ENCODE data around the gene SMIM32.

Gene SMIM32

DNA sequence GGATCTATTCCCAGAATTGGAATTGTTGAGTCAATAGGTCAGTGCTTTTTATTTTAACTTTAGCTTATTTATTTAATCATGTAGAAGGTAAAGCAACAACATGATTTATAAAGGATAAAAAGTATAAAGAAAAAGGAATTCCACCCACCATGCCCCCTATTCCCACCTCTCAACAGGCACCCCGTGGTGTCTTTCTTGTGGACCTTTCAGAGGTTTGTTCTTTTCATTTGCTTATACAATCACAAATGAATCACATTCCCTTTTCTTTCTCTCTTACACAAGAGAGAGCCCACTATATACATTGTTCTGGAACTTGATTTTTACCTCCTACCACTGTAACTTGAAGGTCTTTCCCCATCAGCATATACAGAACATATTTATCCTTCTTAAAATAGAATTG lies 37.2 kb upstream of the SMIM32 start:
- no peak overlapping the region for H3K4me3 ChIP-seq (ENCODE audit: insufficient read length, low read depth)
- no peaks in the 10 kb centered on the region for H3K4me1 ChIP-seq (ENCODE audit: insufficient read depth, insufficient read length)
- H3K9me3 ChIP-seq (ENCODE audit: insufficient read depth, low read length): no peaks in the 10 kb centered on the region
- no peak for TF ChIP-seq YY1 (IDR thresholded peaks at IDR 0.05; ENCODE audit: insufficient read depth, insufficient read length)
- TF ChIP-seq ZNF274 (IDR thresholded peaks at IDR 0.05; ENCODE audit: low read depth, low read length): no peak
- no peak for TF ChIP-seq SUZ12 (IDR thresholded peaks at IDR 0.05; ENCODE audit: extremely low read depth, insufficient read depth, insufficient read length)
- no peaks in the 10 kb centered on the region for H3K36me3 ChIP-seq (ENCODE audit: insufficient read depth, insufficient read length, low read length)
- H3K27me3 ChIP-seq (ENCODE audit: insufficient read depth, insufficient read length): no peaks in the 10 kb centered on the region
- H3K9ac ChIP-seq (ENCODE audit: insufficient read length, low read depth): no peak overlapping the region
- peak; percentile 16 for DNase-seq (ENCODE audit: low read depth, low spot score)

DNA sequence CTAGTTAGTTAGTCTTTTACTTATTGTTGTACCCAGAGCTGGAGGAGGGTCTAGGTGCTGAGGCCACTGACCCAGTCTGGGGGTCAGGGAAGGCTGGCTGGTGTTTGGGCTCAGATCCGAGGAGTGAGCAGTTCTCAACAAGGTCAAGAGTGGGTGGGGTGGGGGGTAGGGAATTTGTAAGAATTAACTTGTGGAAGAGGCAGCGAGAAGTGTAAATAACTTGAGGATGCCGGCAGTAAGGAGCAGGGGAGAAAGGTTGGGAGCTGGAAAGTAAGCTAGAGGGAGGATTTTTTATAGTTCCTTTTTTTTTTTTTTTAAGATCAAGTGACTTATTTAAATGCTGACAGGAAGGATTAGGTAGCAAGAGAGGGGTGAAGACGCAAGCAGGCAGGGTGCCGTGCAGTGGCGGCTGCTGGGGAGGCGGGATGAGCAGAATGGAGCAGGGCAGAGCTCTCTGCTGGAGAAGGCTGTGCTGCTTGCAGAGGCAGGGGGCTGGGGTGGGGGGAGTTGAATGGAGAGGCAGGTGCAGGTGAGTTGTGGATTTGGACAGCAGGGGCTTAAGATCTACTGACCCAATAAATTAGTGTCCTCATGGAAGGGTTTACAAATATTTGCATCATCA lies 35.3 kb upstream of the SMIM32 start:
- Histone ChIP-seq H3K4me3 (ENCODE audit: insufficient read length, low read depth) (no peak overlapping the region), H3K9ac (ENCODE audit: insufficient read length, low read depth) (no peak overlapping the region), H3K4me1 (ENCODE audit: insufficient read depth, insufficient read length) (no peaks in the 10 kb centered on the region), H3K36me3 (ENCODE audit: insufficient read depth, insufficient read length, low read length) (no peaks in the 10 kb centered on the region), H3K27me3 (ENCODE audit: insufficient read depth, insufficient read length) (no peaks in the 10 kb centered on the region), H3K9me3 (ENCODE audit: insufficient read depth, low read length) (no peaks in the 10 kb centered on the region)
- TF ChIP-seq SUZ12 (IDR thresholded peaks at IDR 0.05; ENCODE audit: extremely low read depth, insufficient read depth, insufficient read length) (no peak), ZNF274 (IDR thresholded peaks at IDR 0.05; ENCODE audit: low read depth, low read length) (no peak), YY1 (IDR thresholded peaks at IDR 0.05; ENCODE audit: insufficient read depth, insufficient read length) (no peak)
- DNase-seq (ENCODE audit: low read depth, low spot score): no peak

DNA sequence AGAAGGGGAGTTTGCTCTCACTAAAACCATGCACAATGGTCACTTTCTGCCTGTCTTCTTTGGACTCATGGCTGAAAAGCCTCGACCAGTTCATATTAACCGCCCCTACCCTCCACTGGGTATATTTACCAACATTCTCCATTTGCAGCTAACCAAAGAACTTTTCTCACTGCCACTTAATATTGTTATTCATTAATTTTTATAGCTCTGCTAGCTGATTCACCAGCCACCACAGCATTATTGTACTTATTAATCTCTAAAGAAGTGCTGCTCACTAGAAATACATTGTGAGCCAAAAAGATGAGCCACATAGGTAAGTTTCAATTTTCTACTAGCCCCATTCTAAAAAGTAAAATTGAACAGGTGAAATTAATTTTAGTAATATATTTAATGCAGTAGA lies 33.4 kb upstream of the SMIM32 start:
- H3K27me3 ChIP-seq (ENCODE audit: insufficient read depth, insufficient read length): no peaks in the 10 kb centered on the region
- TF ChIP-seq YY1 (IDR thresholded peaks at IDR 0.05; ENCODE audit: insufficient read depth, insufficient read length): no peak
- TF ChIP-seq ZNF274 (IDR thresholded peaks at IDR 0.05; ENCODE audit: low read depth, low read length): no peak
- no peak for TF ChIP-seq SUZ12 (IDR thresholded peaks at IDR 0.05; ENCODE audit: extremely low read depth, insufficient read depth, insufficient read length)
- DNase-seq (ENCODE audit: low read depth, low spot score): no peak
- H3K36me3 ChIP-seq (ENCODE audit: insufficient read depth, insufficient read length, low read length): no peaks in the 10 kb centered on the region
- H3K4me3 ChIP-seq (ENCODE audit: insufficient read length, low read depth): no peak overlapping the region
- no peak overlapping the region for H3K9ac ChIP-seq (ENCODE audit: insufficient read length, low read depth)
- no peaks in the 10 kb centered on the region for H3K4me1 ChIP-seq (ENCODE audit: insufficient read depth, insufficient read length)
- H3K9me3 ChIP-seq (ENCODE audit: insufficient read depth, low read length): peaks cover 2% of the 10 kb centered on the region

DNA sequence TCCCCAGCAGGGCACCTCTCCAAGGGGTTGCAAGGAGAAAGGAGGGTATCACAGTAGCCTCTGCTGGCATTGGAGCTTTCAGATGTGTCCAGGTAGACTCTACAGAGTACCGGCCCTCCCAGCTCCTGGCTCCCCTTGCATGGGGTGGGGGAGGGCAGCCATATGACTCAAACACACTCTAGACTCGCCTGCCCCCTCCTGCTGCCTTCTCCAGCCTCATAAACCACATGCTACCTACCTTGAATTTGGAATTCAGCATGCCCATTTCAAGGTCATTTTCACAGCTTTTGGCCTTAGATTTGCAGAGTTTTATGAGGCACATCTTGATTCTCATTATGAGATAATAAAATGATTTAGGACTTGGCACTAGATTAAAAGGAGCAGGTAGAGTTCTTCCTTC lies 32.8 kb upstream of the SMIM32 start:
- H3K4me3 ChIP-seq (ENCODE audit: insufficient read length, low read depth): no peak overlapping the region
- H3K36me3 ChIP-seq (ENCODE audit: insufficient read depth, insufficient read length, low read length): no peaks in the 10 kb centered on the region
- H3K9ac ChIP-seq (ENCODE audit: insufficient read length, low read depth): no peak overlapping the region
- no peaks in the 10 kb centered on the region for H3K4me1 ChIP-seq (ENCODE audit: insufficient read depth, insufficient read length)
- DNase-seq (ENCODE audit: low read depth, low spot score): no peak
- peaks cover 8% of the 10 kb centered on the region for H3K9me3 ChIP-seq (ENCODE audit: insufficient read depth, low read length)
- H3K27me3 ChIP-seq (ENCODE audit: insufficient read depth, insufficient read length): no peaks in the 10 kb centered on the region
- no peak for TF ChIP-seq YY1 (IDR thresholded peaks at IDR 0.05; ENCODE audit: insufficient read depth, insufficient read length)
- TF ChIP-seq SUZ12 (IDR thresholded peaks at IDR 0.05; ENCODE audit: extremely low read depth, insufficient read depth, insufficient read length): no peak
- TF ChIP-seq ZNF274 (IDR thresholded peaks at IDR 0.05; ENCODE audit: low read depth, low read length): no peak

DNA sequence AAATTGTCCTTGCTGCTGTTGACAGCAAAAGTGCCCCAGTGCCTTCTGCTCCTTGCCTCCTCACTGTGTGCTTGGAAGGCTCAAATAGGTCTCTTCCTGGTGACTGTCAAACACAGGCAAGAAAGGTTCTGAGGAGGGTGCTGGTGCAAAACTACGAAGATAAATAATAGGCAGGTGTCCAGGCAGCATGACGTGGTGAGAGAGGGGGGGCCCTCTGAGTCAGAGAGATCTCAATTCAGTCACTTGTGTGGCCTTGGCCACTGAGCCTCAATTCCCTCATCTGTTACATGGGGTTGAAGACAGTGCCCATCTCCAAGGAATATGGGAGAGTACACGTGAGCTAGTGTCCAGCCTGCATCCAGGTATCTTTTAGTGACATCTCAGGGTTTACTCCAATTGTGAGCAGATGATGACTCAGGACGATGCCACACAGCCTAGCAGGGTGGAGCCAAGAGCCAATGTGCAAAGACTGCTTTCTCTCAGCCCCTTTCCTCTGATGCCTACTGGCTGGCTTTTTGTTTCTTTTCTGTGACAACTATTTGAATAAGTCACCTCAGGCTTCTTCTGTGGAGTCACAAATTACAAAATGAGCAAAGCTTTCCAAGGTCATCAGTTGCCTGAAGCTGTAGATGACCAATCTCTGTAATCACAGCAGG lies 29.7 kb upstream of the SMIM32 start:
- Histone ChIP-seq H3K27me3 (ENCODE audit: insufficient read depth, insufficient read length) (no peaks in the 10 kb centered on the region), H3K9ac (ENCODE audit: insufficient read length, low read depth) (no peak overlapping the region), H3K4me3 (ENCODE audit: insufficient read length, low read depth) (no peak overlapping the region), H3K4me1 (ENCODE audit: insufficient read depth, insufficient read length) (no peaks in the 10 kb centered on the region), H3K36me3 (ENCODE audit: insufficient read depth, insufficient read length, low read length) (no peaks in the 10 kb centered on the region), H3K9me3 (ENCODE audit: insufficient read depth, low read length) (peaks cover 8% of the 10 kb centered on the region)
- TF ChIP-seq SUZ12 (IDR thresholded peaks at IDR 0.05; ENCODE audit: extremely low read depth, insufficient read depth, insufficient read length) (no peak), YY1 (IDR thresholded peaks at IDR 0.05; ENCODE audit: insufficient read depth, insufficient read length) (no peak), ZNF274 (IDR thresholded peaks at IDR 0.05; ENCODE audit: low read depth, low read length) (no peak)
- no peak for DNase-seq (ENCODE audit: low read depth, low spot score)

DNA sequence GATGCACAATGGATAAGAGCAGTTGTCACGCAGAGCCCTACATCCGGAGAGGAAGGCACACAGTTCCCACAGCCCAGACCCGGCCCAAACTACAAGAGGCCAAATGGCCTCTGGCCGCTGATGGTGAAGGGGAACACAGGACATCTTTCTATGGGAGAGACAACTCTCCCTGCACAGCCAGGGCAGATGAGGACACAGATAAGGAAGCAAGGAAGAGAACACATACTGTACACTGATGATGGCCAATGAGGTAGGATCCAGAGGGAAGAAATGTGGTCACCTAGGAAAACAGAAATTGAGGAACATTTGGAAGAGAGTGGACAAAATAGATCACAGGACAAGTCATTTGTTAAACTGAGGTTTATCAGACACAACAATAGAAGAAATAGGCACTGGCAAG lies 28.4 kb upstream of the SMIM32 start:
- no peaks in the 10 kb centered on the region for H3K4me1 ChIP-seq (ENCODE audit: insufficient read depth, insufficient read length)
- H3K9me3 ChIP-seq (ENCODE audit: insufficient read depth, low read length): peaks cover 8% of the 10 kb centered on the region
- H3K9ac ChIP-seq (ENCODE audit: insufficient read length, low read depth): no peak overlapping the region
- no peak overlapping the region for H3K4me3 ChIP-seq (ENCODE audit: insufficient read length, low read depth)
- no peaks in the 10 kb centered on the region for H3K36me3 ChIP-seq (ENCODE audit: insufficient read depth, insufficient read length, low read length)
- DNase-seq (ENCODE audit: low read depth, low spot score): no peak
- H3K27me3 ChIP-seq (ENCODE audit: insufficient read depth, insufficient read length): no peaks in the 10 kb centered on the region
- TF ChIP-seq YY1 (IDR thresholded peaks at IDR 0.05; ENCODE audit: insufficient read depth, insufficient read length) (no peak), SUZ12 (IDR thresholded peaks at IDR 0.05; ENCODE audit: extremely low read depth, insufficient read depth, insufficient read length) (no peak), ZNF274 (IDR thresholded peaks at IDR 0.05; ENCODE audit: low read depth, low read length) (peak; percentile 52; the same call in 1 of the 2 replicates)

DNA sequence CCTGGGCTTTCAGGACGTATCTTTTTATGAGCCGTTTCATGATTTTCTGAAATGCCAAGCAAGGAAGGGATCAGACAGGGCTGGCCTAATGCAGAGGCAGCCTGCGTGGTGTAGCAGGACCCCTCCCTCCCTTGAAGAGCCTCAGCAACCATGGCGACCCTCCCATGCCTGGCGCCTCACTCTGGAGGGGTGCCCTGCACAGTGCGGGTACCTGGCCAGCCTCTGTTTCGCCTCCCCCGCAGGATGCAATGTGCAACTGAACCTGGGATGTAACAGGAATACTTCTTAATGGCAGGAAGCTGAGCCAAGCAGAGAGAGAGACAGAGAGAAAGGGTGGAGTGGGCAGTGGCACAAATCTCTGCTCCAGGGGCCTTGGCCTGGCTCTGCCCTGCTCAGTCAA lies 23.3 kb upstream of the SMIM32 start:
- Histone ChIP-seq H3K36me3 (ENCODE audit: insufficient read depth, insufficient read length, low read length) (no peaks in the 10 kb centered on the region), H3K4me3 (ENCODE audit: insufficient read length, low read depth) (no peak overlapping the region), H3K9me3 (ENCODE audit: insufficient read depth, low read length) (peaks cover 4% of the 10 kb centered on the region), H3K9ac (ENCODE audit: insufficient read length, low read depth) (no peak overlapping the region), H3K4me1 (ENCODE audit: insufficient read depth, insufficient read length) (no peaks in the 10 kb centered on the region), H3K27me3 (ENCODE audit: insufficient read depth, insufficient read length) (no peaks in the 10 kb centered on the region)
- TF ChIP-seq ZNF274 (IDR thresholded peaks at IDR 0.05; ENCODE audit: low read depth, low read length) (no peak), YY1 (IDR thresholded peaks at IDR 0.05; ENCODE audit: insufficient read depth, insufficient read length) (no peak), SUZ12 (IDR thresholded peaks at IDR 0.05; ENCODE audit: extremely low read depth, insufficient read depth, insufficient read length) (no peak)
- DNase-seq (ENCODE audit: low read depth, low spot score): no peak

Data from NT2/D1 (cell line).